ENCODE measurements around the gene NR1H4.

Gene NR1H4

DNA sequence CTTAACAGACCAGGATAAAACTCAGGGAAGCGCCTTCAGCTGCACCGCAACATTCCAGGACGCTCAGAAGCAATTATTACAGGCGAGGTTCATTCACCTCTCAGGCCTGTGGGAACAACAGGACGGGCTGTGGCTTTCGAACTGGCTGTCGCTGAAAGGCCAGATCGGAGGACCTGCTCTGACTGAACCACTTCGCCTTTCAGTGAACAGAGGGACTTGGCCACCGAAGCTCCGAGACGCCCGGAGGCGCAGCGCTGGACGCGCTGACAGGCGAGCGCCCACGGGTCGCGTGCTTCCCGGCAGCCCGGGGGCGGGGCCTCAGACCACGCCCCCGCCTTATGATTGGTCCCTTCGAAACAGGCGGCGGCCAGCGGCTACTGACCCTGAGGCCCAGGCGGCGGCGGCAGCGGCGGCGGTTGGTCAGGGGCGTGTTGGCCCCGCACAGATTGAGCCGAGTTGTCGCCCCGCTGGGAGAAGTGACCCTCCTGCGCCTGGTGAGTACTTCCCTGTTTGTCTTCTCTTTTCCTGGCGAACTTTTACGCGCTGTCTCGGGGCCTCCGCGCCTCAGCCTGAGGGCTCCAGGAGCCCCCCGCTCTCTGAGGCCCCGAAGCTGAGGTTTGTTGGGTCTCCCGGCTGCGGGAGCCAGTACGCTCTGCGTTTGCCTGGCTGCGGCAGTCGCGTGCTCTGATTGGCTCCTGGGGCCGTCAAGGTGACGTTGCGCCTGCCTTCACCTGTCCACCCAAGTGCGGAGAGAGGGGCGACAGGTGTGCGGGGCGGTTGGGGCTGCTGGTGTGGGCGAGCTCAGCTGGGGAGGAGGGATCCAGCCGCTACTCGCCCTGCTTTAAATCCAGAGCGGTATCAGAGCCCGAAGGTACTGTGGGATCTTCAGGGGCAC, 99.9 kb downstream of the NR1H4 start, which contains the start of gene GAS2L3:
Gene GAS2L3, plus strand, starts transcription at position 393 of the 895 bp plus-strand sequence. CDS start 21,221 bp downstream, outside the sequence.
- ChIA-PET POLR2A (no interaction called here), CTCF (interaction anchor here (1.5 kb wide), 1 partner anchor 18 kb away, joined by 4 read pairs; no protein-coding TSS in a partner anchor)
- TF ChIP-seq, protein P1, sequence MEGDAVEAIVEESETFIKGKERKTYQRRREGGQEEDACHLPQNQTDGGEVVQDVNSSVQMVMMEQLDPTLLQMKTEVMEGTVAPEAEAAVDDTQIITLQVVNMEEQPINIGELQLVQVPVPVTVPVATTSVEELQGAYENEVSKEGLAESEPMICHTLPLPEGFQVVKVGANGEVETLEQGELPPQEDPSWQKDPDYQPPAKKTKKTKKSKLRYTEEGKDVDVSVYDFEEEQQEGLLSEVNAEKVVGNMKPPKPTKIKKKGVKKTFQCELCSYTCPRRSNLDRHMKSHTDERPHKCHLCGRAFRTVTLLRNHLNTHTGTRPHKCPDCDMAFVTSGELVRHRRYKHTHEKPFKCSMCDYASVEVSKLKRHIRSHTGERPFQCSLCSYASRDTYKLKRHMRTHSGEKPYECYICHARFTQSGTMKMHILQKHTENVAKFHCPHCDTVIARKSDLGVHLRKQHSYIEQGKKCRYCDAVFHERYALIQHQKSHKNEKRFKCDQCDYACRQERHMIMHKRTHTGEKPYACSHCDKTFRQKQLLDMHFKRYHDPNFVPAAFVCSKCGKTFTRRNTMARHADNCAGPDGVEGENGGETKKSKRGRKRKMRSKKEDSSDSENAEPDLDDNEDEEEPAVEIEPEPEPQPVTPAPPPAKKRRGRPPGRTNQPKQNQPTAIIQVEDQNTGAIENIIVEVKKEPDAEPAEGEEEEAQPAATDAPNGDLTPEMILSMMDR (IDR thresholded peaks at IDR 0.05; ENCODE audit: insufficient read depth, low read length, missing control alignments): no peak

DNA sequence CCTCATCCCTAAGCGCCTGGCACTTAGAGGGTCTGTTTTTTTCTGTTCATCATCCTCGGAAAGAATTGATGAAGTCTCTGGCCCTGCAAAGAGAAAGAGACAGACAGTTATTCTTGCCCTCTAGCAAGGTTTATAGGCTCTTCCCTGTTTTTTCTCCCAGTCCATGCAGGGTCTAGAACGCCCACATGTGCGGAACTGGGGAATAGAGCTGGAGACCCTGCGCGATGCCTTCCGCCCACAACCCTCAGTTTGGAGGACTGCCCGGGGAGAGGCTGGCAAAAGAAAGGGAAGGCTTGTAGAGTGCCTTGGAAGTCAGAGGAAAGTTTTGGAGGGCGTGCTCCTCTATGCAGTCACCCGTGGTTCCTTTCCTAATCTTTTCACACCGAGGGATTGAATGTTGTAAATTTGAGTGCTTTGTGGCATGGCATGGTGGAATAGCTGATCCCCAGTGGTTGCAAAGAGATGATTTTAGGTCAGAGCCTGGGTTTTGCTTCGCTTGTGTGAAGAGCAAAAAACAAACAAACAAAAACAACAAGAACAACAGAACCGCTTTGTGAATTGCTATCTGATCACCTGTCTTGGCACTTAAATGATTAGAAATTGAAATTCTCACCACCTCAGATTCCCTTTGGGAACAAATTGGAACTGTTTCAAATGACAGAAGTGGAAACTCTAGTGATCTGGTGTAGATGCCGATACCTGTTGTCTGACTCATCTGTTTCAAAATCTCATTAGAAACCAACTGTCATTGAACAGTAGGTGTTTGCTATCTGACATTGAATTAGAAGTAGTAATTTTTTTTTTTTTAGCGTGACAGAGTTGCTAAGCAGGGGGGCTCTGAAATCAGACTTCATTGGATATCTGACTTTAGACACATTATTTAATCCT, 100.8 kb downstream of the NR1H4 start:
- TF ChIP-seq, protein P1 (IDR thresholded peaks at IDR 0.05; ENCODE audit: insufficient read depth, low read length, missing control alignments): no peak
- CTCF ChIA-PET: interaction anchor here (1.2 to 2.0 kb wide), 3 partner anchors 19 to 420 kb away, joined by 3 to 8 read pairs (median 4); no protein-coding TSS in a partner anchor
- DNase-seq (ENCODE audit: low read depth, low spot score): no peak
- POLR2A ChIA-PET: no interaction called here
- H3K4me3 ChIP-seq (ENCODE audit: low read depth, low read length): peak overlapping the region; percentile 86

More for the DNA sequence above, 99.9 kb downstream of the NR1H4 start, which contains the start of gene GAS2L3:
- peak within 1 kb of the TSS; percentile 86 for H3K4me3 ChIP-seq (ENCODE audit: low read depth, low read length)
- no peak for DNase-seq (ENCODE audit: low read depth, low spot score)

DNA sequence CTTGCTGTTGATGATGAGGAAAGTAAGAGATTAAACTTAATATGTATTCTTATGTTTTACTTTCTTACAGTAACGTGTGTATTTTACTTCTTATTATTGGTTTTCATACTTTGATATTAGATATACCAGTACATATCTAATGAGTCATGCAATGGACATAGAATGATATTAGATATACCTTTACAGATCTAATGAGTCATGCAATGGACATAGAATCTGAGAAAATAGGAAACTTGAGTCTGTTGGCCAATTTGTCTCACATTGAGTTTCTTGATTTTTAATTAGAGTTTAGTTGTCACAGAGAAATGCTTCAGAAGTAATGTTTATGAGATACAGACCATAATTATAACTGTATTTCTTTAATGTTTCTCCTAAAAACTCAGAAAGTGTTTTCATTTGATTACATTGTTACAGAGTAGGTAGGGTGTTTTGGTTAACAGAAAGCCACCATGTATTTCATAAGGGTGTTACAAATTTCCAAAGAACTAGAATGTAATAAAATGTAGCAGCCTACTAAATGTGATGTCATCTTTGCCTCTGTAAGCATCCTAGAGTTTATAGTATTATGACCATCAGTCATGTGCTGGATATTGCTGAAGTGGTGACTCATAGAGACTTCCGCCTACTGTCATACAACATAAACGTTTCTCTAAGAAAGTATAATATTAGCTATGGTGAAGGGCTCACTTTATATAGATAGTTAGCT, 102.8 kb downstream of the NR1H4 start:
- ChIA-PET CTCF (interaction anchor here (2.0 kb wide), 1 partner anchor 21 kb away, joined by 8 read pairs; no protein-coding TSS in a partner anchor), POLR2A (no interaction called here)
- DNase-seq (ENCODE audit: low read depth, low spot score): peak; percentile 51
- TF ChIP-seq, protein P1 (IDR thresholded peaks at IDR 0.05; ENCODE audit: insufficient read depth, low read length, missing control alignments): no peak
- no peak overlapping the region for H3K4me3 ChIP-seq (ENCODE audit: low read depth, low read length)

DNA sequence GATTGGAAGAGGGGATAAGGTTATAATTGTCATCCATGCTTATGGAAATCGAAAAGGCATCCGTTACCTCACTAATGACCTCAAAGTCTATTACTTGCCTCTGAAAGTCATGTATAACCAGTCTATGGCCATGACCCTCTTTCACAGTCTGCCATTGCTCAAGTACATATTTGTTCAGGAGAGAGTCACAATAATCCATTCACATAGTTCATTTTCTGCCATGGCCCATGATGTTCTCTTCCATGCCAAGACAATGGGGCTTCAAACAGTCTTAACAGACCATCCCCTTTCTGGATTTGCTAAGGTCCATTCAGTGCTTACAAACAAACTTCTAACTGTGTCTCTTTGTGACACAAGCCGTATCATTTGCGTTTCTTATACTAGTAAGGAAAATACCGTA, 105.3 kb downstream of the NR1H4 start:
- ChIA-PET CTCF (no interaction called here), POLR2A (no interaction called here)
- TF ChIP-seq, protein P1 (IDR thresholded peaks at IDR 0.05; ENCODE audit: insufficient read depth, low read length, missing control alignments): no peak
- no peak overlapping the region for H3K4me3 ChIP-seq (ENCODE audit: low read depth, low read length)
- no peak for DNase-seq (ENCODE audit: low read depth, low spot score)

DNA sequence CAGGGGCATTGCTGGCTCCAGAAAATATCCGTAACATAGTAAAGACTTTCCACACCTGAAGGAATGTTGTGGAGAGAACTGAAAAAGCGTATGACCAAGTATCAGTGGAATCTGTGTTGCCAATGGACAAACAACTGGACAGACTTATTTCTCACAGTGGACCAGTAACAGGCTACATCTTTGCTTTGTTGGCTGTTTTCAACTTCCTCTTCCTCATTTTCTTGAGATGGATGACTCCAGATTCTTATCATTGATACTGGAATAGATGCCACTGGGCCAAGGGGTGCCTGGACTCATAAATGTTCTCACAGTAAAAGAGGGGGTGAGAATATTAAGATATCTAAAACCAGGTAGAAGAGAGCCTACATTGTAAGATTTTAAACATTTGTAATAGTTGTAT, 106.2 kb downstream of the NR1H4 start:
- ChIA-PET POLR2A (no interaction called here), CTCF (no interaction called here)
- TF ChIP-seq, protein P1 (IDR thresholded peaks at IDR 0.05; ENCODE audit: insufficient read depth, low read length, missing control alignments): no peak
- H3K4me3 ChIP-seq (ENCODE audit: low read depth, low read length): no peak overlapping the region
- no peak for DNase-seq (ENCODE audit: low read depth, low spot score)
